Keratinocyte (primary cell): Measurements from ENCODE around the gene C11orf68.
A peak's percentile ranks its signal among the peaks of the same experiment; 100 is the strongest.

Experiments used
- EZH2 ChIP-seq: IDR thresholded peaks from one replicate; pipeline ENCODE4 v1.6.1; 2012; ENCODE audit warnings: inconsistent platforms, mild to moderate bottlenecking, low read length, moderate library complexity
- TF ChIP-seq, protein P1 (sequence below), 3 experiments: IDR thresholded peaks in 1 of 3; conservative IDR thresholded peaks in 1 of 3; optimal IDR thresholded peaks in 1 of 3; 2 replicates in 2 of 3; 3 replicates in 1 of 3; pipeline versions ENCODE3 to v1.5.1; 2011; ENCODE audit warnings: low read length in 3 of 3, mild to moderate bottlenecking in 3 of 3, moderate library complexity in 2 of 3, control low read depth in 1 of 3, inconsistent platforms in 1 of 3; ENCODE audit not compliant: insufficient read depth in 2 of 3; ENCODE audit errors: extremely low read depth in 1 of 3

GRCh38 chr11:65890324-65891218 is 28.3 kb downstream of the C11orf68 start, which contains the start of gene CCDC85B:
- TF ChIP-seq, protein P1, sequence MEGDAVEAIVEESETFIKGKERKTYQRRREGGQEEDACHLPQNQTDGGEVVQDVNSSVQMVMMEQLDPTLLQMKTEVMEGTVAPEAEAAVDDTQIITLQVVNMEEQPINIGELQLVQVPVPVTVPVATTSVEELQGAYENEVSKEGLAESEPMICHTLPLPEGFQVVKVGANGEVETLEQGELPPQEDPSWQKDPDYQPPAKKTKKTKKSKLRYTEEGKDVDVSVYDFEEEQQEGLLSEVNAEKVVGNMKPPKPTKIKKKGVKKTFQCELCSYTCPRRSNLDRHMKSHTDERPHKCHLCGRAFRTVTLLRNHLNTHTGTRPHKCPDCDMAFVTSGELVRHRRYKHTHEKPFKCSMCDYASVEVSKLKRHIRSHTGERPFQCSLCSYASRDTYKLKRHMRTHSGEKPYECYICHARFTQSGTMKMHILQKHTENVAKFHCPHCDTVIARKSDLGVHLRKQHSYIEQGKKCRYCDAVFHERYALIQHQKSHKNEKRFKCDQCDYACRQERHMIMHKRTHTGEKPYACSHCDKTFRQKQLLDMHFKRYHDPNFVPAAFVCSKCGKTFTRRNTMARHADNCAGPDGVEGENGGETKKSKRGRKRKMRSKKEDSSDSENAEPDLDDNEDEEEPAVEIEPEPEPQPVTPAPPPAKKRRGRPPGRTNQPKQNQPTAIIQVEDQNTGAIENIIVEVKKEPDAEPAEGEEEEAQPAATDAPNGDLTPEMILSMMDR (optimal IDR thresholded peaks at IDR 0.05 in 1 of 3, IDR thresholded peaks at IDR 0.05 in 1 of 3, conservative IDR thresholded peaks at IDR 0.05 in 1 of 3; ENCODE audit: extremely low read depth in 1 of 3, insufficient read depth in 2 of 3, low read length in 3 of 3) = peak in 1 of 3 experiments; percentile 20
- TF ChIP-seq EZH2 = no peak
